Erythroblast (primary cell): Measurements from ENCODE around the gene RCBTB2.

Experiments used
- GATA1 ChIP-seq: IDR thresholded peaks from 2 replicates; pipeline ENCODE4 v1.6.1; 2011; ENCODE audit warnings: low read depth, mild to moderate bottlenecking, control low read depth, low read length, moderate library complexity
- POLR2A ChIP-seq: IDR thresholded peaks from 2 replicates; pipeline ENCODE4 v1.6.1; 2011; ENCODE audit warnings: mild to moderate bottlenecking, low read length

DNA sequence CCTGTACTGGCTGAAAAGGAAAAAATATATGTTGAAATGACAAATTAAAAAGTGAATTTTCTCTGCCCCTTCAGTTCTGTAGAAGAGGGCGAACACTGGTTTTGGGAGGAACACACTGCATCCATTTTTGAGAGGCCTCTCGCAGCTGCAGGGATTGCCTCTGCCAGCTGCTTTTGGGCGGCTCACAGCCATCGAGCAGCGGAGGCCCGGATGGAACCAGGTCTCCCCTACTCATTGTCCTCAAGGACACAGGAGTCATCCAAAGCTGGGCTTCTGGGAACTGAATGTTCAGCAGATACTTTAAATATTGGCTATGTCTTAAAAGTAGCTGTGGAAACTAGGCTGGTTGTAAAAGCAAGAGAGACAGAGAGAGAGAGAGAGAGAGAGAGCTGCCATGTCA, 17.1 kb downstream of the RCBTB2 start:
- TF ChIP-seq POLR2A = no peak
- no peak for TF ChIP-seq GATA1
